GM19467 (cell line): ENCODE data around the gene GFER.
A peak's percentile ranks its signal among the peaks of the same experiment; 100 is the strongest.
"Not testable (repeated sequence)": the region's sequence is repeated elsewhere in the genome, so short reads cannot be mapped to it uniquely, and the experiment has no call there.

Experiments
- ATAC-seq: cut with Tn5 transposase; IDR thresholded peaks from one replicate; pipeline ENCODE4 v1.9.1; 2021; ENCODE audit warnings: mild to moderate bottlenecking, moderate library complexity; ENCODE audit not compliant: unreplicated experiment

Gene GFER

GRCh38 chr16:1983544-1984346 lies at the start of gene GFER:
TSS of gene GFER (plus strand) at chr16:1984193. CDS start at chr16:1984219, 26 bp downstream.
- ATAC-seq = peak; percentile 68

- ATAC-seq = no peak
Observed at GRCh38 chr16:1936945-1937479, 47.0 kb upstream of the GFER start.

DNA sequence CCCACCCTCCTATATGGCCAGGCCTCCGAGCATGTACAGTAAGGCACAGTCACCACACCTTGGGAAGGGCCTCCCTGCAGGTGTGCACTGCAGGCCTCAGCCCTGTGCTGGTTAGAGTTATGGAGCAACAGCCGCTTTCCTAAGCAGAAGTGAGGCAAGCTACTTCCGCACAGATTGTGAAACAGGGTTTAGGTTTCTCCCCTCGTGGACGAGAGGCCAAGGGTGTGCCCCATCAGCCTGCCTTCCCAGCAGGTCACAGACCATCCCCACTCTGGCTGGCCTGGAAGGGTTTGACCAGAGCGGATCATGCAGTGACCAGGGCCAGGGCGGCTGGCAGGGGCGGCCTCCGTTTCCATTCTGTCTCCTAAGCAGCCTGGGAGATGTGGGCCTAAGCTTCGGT lies 45.7 kb upstream of the GFER start:
- no peak for ATAC-seq

DNA sequence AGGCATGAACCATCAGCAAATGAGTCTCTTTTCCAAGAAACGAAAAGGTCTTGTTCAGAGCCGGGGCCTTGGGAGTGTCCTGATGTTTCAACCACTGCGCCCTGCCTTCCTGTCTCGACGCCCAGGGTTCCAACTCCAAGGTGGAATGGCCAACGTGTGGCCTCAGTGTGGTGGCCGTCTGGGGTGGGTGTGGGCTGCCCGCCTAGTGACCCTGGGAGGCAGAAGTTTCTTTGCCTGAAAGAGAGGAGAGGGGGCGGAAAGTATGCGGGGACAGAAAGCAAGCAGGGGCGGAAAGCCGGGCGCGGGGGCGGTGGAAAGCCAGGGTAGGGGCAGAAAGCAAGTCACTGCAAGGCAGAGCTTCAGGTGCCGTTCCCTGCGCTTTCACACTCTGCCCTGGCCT lies 45.1 kb upstream of the GFER start:
- no peak for ATAC-seq

DNA sequence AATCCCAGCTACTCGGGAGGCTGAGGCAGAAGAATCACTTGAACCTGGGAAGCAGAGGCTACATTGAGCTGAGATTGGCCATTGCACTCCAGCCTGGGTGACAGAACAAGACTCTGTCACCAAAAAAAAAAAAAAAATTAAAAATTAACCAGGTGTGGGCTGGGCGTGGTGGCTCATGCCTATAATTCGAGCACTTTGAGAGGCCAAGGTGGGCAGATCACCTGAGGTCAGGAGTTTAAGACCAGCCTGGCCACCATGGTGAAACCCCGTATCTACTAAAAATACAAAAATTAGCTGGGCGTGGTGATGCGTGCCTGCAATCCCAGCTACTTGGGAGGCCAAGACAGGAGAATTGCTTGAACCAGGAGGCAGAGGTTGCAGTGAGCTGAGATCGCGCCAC lies 44.2 kb upstream of the GFER start:
- ATAC-seq = not testable (repeated sequence)

DNA sequence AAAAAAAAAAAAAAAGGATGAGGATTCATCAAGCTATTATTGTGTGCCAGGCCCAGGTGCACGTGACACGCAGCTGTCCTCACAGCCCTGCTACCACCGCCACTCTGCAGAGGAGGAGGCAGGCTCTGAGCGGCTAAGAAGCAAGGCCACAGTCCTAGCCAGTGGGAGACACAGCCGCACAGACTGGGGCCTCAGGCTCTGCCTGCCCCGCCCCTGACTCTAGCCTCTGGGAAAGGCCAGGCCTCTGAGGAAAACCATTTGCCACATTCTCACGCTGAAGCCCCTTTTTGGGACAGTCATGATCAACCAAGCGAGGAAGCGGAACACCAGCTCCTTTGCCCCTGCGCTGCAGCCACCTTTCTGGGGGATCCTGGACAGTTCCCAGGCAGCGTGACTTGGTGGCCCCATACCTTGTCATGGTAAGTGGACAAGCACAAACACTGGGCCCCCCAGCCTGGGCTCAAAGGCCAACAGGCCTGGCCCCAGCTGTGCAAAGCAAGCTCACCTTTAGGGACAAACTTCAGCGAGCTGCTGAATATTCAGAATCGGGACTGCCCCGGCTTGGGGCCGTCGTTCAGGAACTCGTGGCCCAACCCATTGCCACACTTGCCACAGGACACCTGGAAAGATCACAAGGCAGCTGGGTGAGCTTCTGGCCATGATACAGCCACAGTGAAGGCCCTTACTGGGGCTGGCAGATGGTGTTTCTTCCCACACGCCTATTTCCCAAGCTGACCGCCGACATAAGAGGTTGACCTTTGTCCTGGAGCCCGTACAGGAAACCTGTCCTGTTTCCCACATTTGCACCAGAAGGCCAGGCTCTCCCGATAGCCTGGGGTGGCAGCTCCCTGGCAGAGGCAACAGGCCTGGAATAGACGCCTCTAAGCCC lies 43.5 kb upstream of the GFER start:
- ATAC-seq = no peak

DNA sequence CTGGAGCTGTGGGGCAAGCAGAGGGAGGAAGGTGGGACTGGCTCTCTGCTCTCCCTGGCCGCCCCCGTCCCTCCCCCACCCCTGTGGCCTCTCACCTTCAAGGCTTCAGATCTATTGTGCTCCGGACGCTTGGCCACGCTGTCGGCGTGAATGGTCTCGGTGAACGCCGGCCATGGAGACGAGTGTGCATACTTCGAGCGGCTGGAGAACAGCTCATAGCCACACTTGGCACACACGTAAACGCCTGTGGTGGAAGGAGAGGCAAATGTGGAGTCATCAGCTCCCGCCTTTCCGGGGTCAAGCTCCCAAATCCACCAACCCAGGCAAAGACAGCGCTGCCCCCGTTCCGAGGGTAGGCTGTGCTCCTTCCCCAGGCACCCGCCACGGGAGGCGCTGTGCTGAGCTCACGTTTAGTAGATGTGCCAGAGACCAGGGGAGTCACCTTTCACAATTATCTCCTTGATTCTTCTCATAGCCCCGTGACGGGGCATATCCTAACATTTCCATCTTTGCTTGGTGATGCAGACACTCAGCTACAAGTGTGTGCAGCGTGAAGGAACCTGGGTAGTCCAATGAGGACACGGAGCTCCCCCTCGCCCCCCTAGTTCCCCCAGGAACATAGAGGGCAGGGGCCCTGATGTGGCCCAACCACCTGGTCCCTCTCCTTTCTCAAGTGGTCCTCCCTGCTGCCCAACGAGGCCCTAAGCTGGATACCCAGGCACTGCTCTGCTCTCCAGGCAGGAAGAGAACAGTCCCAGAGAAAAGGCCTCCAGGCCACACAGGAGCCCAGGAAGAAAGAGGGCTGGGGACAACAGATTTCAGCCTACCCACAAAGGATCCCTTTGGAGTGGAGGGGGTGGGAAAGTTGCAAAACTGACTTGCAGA lies 42.6 kb upstream of the GFER start:
- ATAC-seq = no peak

- ATAC-seq = no peak
Observed at GRCh38 chr16:1942047-1942809, 41.8 kb upstream of the GFER start.

DNA sequence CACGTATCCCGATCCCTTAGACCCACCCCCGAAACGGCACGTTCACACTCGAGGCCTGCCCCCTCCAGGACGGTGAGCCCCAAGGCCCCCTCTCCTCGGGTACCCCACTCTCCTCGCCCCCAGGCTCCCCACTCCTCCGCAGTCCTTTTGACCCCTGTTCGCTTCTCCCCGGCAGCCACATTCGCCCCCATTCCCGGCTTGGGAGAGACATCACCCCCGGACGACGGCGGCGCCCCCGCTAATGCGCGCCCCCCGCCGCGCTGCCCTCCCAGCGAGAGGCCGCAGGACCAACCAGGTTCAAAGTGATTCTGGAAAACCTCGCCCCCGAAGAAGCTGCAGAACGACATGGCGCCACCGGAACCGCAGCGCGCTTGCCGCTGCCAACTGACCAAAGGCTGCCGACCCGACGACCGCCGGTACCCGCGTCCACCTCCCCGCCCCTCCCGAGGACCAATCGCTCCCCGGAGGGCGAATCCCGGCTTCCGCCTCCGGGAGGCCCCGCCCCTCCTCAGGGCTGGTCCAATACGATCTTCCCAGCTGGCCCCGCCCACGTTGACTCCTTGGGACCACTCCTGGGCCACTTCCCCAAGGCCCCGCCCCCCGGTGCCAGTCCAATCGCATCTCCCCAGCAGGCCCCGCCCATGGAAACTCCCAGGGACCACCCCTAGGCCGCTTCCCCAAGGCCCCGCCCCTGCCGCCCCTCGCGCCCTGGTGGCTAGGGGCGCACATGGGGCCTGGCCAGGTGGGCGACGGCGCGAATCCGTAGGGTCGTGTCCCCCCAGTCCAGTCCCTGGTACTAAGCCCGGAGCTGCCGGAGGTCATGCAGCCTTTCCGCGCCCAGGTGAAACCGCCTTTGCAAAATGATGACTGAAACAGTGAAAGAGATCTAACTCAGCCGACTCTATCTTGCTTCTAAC lies 40.9 kb upstream of the GFER start, which contains the start of gene MSRB1:
Gene MSRB1 (minus strand): TSS at position 390 of the 917 bp plus-strand sequence. CDS start 43 bp downstream, at position 347.
- peak; percentile 80 for ATAC-seq

DNA sequence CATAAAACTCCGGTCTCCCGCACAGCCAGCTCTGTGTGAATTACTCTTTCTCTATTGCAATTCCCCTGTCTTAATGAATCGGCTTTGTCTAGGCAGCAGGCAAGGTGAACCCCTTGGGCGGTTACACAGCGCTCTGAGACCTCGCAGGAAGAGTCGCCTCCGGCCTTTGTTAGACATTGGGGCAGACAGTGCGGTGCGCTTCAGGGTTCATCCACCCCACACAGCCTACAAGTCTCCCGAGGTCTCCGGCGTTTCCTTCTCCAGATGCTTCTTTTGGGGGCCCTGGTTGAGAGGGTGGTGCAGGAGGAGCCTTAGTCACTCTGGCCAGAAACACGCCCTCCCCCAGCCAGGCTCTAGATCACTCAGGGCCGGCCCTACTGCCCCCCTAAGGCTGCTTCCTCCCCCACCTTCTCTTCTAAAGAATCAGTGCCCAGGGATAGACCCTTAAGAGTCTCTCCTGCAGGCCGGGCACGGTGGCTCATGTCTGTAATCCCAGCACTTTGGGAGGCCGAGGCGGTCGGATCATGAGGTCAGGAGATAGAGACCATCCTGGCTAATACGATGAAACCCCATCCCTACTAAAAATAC lies 39.3 kb upstream of the GFER start:
- no peak for ATAC-seq

GRCh38 chr16:1945559-1946391 lies 38.2 kb upstream of the GFER start:
- no peak for ATAC-seq

DNA sequence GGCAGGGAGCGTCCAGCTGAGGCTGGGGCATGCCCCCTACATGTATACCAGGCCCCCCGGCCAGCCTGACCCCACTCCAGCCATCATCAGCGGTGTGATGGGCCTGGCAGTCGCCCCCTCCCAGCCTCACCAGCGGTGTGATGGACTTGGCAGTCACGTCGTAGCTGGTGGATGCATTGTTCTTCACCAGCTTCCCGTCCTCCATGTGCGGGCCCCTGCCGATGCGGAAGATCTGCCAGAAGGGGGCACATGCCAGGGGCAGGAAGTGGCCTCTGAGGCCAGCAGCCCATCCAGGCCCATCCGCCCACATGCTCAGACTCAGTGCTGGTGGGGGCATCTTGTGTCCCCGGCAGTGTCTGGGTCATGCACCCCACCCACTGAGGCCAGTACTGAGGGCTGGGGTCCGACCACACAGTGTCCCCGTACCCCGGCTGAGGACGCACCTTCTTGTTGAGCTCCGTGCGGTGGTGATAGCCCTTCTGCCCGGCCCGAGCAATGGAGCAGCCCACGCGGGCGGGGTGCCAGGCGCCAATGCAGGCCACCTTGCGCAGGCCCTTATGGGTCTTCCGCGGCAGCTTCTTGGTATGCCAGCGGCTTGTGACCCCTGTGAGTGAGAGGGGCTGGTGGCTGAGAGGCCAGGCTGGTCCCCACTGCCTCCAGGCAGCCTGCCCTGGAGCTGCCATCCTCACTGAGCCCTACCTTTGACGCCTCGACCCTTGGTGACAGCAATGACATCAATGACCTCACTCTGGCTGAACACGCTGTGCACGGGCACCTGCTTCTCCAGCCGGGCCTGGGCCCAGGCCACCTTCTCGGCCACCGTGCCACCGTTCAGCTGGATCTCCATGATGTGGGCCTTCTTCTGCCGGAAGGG lies 37.3 kb upstream of the GFER start:
- no peak for ATAC-seq

DNA sequence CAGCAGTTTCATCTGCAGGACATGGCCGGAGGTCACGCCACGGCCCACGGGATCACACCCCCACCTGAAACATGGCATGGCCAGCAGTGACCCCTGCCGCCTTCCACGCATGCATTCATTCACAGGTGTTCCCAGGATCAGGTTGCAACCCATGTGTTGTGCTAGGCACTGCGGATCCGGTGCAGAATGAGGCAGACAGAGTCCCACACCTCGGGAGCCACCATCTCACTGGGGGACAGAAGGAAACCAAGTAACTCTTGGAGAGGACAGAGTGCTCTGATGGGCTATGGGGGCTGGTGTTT lies 36.7 kb upstream of the GFER start:
- no peak for ATAC-seq

DNA sequence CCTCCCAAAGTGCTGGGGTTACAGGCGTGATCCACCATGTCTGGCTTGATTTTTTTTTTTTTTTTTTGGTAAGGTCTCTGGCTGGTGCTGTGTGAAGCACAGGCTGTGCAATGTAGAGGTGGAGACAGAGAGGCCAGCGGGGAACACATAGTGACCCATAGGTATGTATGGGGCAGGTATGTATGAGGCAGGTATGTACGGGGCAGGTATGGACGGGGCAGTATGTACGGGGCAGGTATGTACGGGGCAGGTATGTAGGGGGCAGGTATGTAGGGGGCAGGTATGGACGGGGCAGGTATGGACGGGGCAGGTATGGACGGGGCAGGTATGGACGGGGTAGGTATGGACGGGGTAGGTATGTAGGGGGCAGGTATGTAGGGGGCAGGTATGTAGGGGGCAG lies 34.5 kb upstream of the GFER start:
- ATAC-seq = no peak

DNA sequence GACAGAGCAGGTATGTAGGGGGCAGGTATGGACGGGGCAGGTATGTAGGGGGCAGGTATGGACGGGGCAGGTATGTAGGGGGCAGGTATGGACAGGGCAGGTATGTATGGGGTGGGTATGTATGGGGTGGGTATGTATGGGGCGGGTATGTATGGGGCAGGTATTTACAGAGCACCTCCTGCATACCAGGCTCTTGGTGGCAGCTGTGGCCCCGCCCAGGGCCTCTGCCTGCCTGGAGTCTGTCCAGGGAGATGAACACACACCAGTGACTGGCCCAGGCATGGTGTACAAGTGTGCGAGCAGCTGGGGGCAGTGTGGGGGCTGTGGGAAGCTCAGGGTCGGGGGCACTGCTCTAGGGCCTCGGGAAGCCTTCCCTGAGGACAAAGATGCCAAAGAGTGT lies 33.9 kb upstream of the GFER start:
- no peak for ATAC-seq

DNA sequence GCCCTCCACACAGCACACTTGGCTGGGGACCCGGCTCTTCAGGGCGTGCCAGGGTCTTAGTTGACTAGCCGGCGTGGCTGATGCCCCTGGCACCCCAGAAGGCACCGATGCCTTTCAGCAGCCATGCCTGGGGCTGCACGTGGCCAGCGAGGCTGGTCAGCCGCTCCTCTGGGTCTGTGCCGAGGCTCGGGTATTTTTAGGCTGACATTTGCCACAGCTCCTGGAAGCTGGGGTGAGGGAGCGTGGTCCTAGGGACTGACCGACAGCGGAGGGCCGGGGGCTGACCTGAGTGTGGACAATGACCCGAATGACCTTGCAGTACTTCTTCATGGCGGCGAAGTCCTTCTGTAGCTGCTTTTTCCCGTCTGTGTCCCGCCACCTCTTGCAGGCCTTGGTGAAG lies 33.4 kb upstream of the GFER start:
- ATAC-seq = no peak

GRCh38 chr16:1953734-1954133 lies 30.3 kb upstream of the GFER start:
- ATAC-seq = no peak
